ENCODE measurements around the gene NPIPB9.
"Not testable (repeated sequence)": the region's sequence is repeated elsewhere in the genome, so short reads cannot be mapped to it uniquely, and the experiment has no call there.

DNA sequence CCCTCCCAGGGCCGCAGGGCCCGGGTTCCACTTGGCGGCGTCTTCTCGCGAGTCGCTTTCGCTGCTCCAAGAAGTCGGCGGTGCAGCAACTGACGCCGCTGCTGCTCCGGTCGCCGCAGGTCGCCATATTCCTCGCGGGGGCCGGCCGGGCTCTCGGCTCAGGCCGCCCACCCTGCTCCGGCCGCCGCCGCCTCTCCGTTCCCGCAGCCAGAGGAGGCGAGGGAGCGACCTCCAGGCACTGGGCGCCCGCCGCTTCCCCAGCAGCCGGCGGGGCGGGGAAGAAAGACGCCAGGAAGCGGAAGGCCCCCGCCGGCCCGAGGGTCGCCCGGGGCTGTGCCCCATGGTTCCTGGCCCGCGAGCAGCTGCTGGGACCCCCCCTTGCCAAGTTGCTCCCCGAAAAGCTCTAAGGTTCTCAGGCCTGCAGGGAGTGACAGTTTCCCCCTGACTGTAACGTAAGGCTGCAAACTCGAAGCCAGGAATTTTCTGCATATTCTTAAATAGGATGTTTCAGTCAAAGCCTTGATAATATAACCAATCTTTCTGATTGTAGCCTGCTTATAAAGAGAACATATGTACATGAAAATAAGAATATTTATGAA lies 1.0 kb upstream of the NPIPB9 start:
- TF ChIP-seq EZH2, EZH2phosphoT487 (IDR thresholded peaks at IDR 0.05): not testable (repeated sequence)
- TF ChIP-seq, protein P1, sequence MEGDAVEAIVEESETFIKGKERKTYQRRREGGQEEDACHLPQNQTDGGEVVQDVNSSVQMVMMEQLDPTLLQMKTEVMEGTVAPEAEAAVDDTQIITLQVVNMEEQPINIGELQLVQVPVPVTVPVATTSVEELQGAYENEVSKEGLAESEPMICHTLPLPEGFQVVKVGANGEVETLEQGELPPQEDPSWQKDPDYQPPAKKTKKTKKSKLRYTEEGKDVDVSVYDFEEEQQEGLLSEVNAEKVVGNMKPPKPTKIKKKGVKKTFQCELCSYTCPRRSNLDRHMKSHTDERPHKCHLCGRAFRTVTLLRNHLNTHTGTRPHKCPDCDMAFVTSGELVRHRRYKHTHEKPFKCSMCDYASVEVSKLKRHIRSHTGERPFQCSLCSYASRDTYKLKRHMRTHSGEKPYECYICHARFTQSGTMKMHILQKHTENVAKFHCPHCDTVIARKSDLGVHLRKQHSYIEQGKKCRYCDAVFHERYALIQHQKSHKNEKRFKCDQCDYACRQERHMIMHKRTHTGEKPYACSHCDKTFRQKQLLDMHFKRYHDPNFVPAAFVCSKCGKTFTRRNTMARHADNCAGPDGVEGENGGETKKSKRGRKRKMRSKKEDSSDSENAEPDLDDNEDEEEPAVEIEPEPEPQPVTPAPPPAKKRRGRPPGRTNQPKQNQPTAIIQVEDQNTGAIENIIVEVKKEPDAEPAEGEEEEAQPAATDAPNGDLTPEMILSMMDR (IDR thresholded peaks at IDR 0.05) = not testable (repeated sequence)
